H9 (cell line): ENCODE data around the gene FAM174B. TPM values are rescaled to one million over a fixed set of nuclear protein-coding genes. Genes with fewer than 3 reads are reported as not detected.

Experiments
- DNase-seq: peaks from one replicate; pipeline ENCODE4 v3.0.0-alpha.2; 2017
- H2AFZ ChIP-seq: one replicate; pipeline ENCODE4 v1.6.1; 2013; ENCODE audit warnings: mild to moderate bottlenecking, low read length, control low read depth, moderate library complexity
- H2AK5ac ChIP-seq: 2 replicates; pipeline ENCODE4 v1.6.1; 2013; ENCODE audit warnings: low read length, control low read depth, mixed read lengths; ENCODE audit not compliant: insufficient read length
- H2BK120ac ChIP-seq: one replicate; pipeline ENCODE4 v1.6.1; 2013; ENCODE audit warnings: low read depth, mild to moderate bottlenecking, low read length, control low read depth, inconsistent platforms; ENCODE audit not compliant: poor library complexity, severe bottlenecking
- H2BK12ac ChIP-seq: 2 replicates; pipeline ENCODE4 v1.6.1; 2013; ENCODE audit warnings: low read length, control low read depth, mixed read lengths, low read depth; ENCODE audit not compliant: insufficient read length
- H2BK15ac ChIP-seq: 2 replicates; pipeline ENCODE4 v1.6.1; 2013; ENCODE audit warnings: low read depth, low read length, control low read depth
- H2BK20ac ChIP-seq: one replicate; pipeline ENCODE4 v1.6.1; 2013; ENCODE audit warnings: low read depth, mild to moderate bottlenecking, low read length, control low read depth, inconsistent platforms; ENCODE audit not compliant: poor library complexity, severe bottlenecking
- H2BK5ac ChIP-seq: 2 replicates; pipeline ENCODE4 v1.6.1; 2013; ENCODE audit warnings: low read length, control low read depth, mixed read lengths; ENCODE audit not compliant: insufficient read length
- H3K14ac ChIP-seq: 2 replicates; pipeline ENCODE4 v1.6.1; 2013; ENCODE audit warnings: low read length, control low read depth; ENCODE audit not compliant: insufficient read depth
- H3K18ac ChIP-seq: 2 replicates; pipeline ENCODE4 v1.6.1; 2013; ENCODE audit warnings: low read depth, mild to moderate bottlenecking, mixed read lengths, low read length, control low read depth; ENCODE audit not compliant: insufficient read length
- H3K23ac ChIP-seq: 2 replicates; pipeline ENCODE4 v1.6.1; 2013; ENCODE audit warnings: low read length, control low read depth, mixed read lengths, low read depth; ENCODE audit not compliant: insufficient read length
- H3K23me2 ChIP-seq: 2 replicates; pipeline ENCODE4 v1.6.1; 2013; ENCODE audit warnings: low read depth, mild to moderate bottlenecking, mixed read lengths, low read length, control low read depth; ENCODE audit not compliant: insufficient read length, poor library complexity, severe bottlenecking
- H3K27ac ChIP-seq: 2 replicates; pipeline ENCODE4 v1.5.1; 2013; ENCODE audit warnings: low read length, control low read depth, mixed read lengths, low read depth; ENCODE audit not compliant: insufficient read length
- H3K27me3 ChIP-seq: 2 replicates; pipeline ENCODE4 v1.6.1; 2013; ENCODE audit warnings: low read length, control low read depth, inconsistent platforms; ENCODE audit not compliant: insufficient read depth
- H3K4ac ChIP-seq: 2 replicates; pipeline ENCODE4 v1.6.1; 2013; ENCODE audit warnings: low read depth, mild to moderate bottlenecking, control low read depth, inconsistent platforms, low read length, moderate library complexity
- H3K4me1 ChIP-seq: 2 replicates; pipeline ENCODE4 v1.6.1; 2013; ENCODE audit warnings: low read length, control low read depth, inconsistent platforms; ENCODE audit not compliant: insufficient read depth
- H3K4me2 ChIP-seq: 2 replicates; pipeline ENCODE4 v1.6.1; 2013; ENCODE audit warnings: low read length, control low read depth, mixed read lengths; ENCODE audit not compliant: insufficient read length, insufficient read depth
- H3K56ac ChIP-seq: 2 replicates; pipeline ENCODE4 v1.6.1; 2013; ENCODE audit warnings: low read depth, mild to moderate bottlenecking, mixed read lengths, low read length, control low read depth; ENCODE audit not compliant: insufficient read length
- H3K79me1 ChIP-seq: 2 replicates; pipeline ENCODE4 v1.6.1; 2013; ENCODE audit warnings: low read depth, mild to moderate bottlenecking, moderate library complexity, low read length, control low read depth, inconsistent platforms; ENCODE audit not compliant: insufficient read depth, poor library complexity, severe bottlenecking
- H3K79me2 ChIP-seq: 2 replicates; pipeline ENCODE4 v1.6.1; 2013; ENCODE audit warnings: low read length, control low read depth, inconsistent platforms; ENCODE audit not compliant: insufficient read depth
- H3K9ac ChIP-seq: 2 replicates; pipeline ENCODE4 v1.6.1; 2013; ENCODE audit warnings: low read length, control low read depth, mixed read lengths; ENCODE audit not compliant: insufficient read length; ENCODE audit errors: extremely low read depth
- H3K9me3 ChIP-seq: one replicate; pipeline ENCODE4 v1.6.1; 2013; ENCODE audit warnings: low read depth, low read length, inconsistent platforms; ENCODE audit not compliant: control insufficient read depth
- H3T11ph ChIP-seq: one replicate; pipeline ENCODE4 v1.6.1; 2013; ENCODE audit warnings: mild to moderate bottlenecking, low read length, control low read depth, inconsistent platforms
- H4K20me1 ChIP-seq: one replicate; pipeline ENCODE4 v1.6.1; 2013; ENCODE audit not compliant: control insufficient read depth, insufficient read length, insufficient read depth
- H4K5ac ChIP-seq: 2 replicates; pipeline ENCODE4 v1.6.1; 2013; ENCODE audit warnings: low read depth, mild to moderate bottlenecking, mixed read lengths, low read length, control low read depth; ENCODE audit not compliant: insufficient read length
- H4K8ac ChIP-seq: replicated peaks from 2 replicates; pipeline ENCODE4 v1.6.1; 2013; ENCODE audit warnings: low read length, control low read depth, mixed read lengths, low read depth; ENCODE audit not compliant: insufficient read length
- H4K91ac ChIP-seq: 2 replicates; pipeline ENCODE4 v1.6.1; 2013; ENCODE audit warnings: low read depth, mild to moderate bottlenecking, moderate library complexity, mixed read lengths, low read length, control low read depth; ENCODE audit not compliant: insufficient read length
- H3K27ac Mint-ChIP-seq, 3 experiments: 2 replicates in 2 of 3; 3 replicates in 1 of 3; pipeline ENCODE4 v1.8.0; 2020 to 2021; ENCODE audit warnings: mixed read lengths in 3 of 3, mild to moderate bottlenecking in 1 of 3, moderate library complexity in 1 of 3
- H3K27me3 Mint-ChIP-seq: 2 replicates; pipeline ENCODE4 v1.8.0; 2021; ENCODE audit warnings: low read depth, mild to moderate bottlenecking, moderate library complexity, mixed read lengths
- H3K36me3 Mint-ChIP-seq, 3 experiments: 2 replicates in 2 of 3; 3 replicates in 1 of 3; pipeline ENCODE4 v1.8.0; 2020 to 2021; ENCODE audit warnings: low read depth in 3 of 3, mixed read lengths in 3 of 3; ENCODE audit not compliant: insufficient read depth in 1 of 3
- H3K4me1 Mint-ChIP-seq, 2 experiments: 2 replicates each; pipeline ENCODE4 v1.8.0; 2020; ENCODE audit warnings: mixed read lengths in 2 of 2
- H3K4me3 Mint-ChIP-seq, 2 experiments: 2 replicates in 1 of 2; 3 replicates in 1 of 2; pipeline ENCODE4 v1.8.0; 2020 to 2021; ENCODE audit warnings: mild to moderate bottlenecking in 2 of 2, mixed read lengths in 2 of 2, moderate library complexity in 1 of 2
- H3K9me3 Mint-ChIP-seq, 2 experiments: 2 replicates in 1 of 2; 3 replicates in 1 of 2; pipeline ENCODE4 v1.8.0; 2020; ENCODE audit warnings: mild to moderate bottlenecking in 2 of 2, mixed read lengths in 2 of 2, moderate library complexity in 1 of 2
- WGBS: extraction: QIAGEN DNeasy Blood & Tissue Kit; methylation state at CpG from one replicate; pipeline ENCODE4 v1.1.7; 2013; ENCODE audit warnings: missing lambda C conversion rate, low lambda C conversion rate, mixed read lengths; ENCODE audit not compliant: insufficient read length; ENCODE audit errors: extremely low coverage; 5-methylcytosine and 5-hydroxymethylcytosine counted together
- total RNA-seq: library from RNA; stranded (reverse); gene quantifications from 2 replicates; pipeline ENCODE4 v1.2.1, GENCODE V29; 2021
- TF ChIP-seq, protein P1 (sequence below): fragments of 200-600 bp; sonication (generic); conservative IDR thresholded peaks from 3 replicates; pipeline ENCODE4 v1.8.0; 2021; ENCODE audit warnings: antibody characterized with exemption, mild to moderate bottlenecking

FAM174B gene
- total RNA-seq, 1 experiment from 2014 or later: 38.0 TPM

DNA sequence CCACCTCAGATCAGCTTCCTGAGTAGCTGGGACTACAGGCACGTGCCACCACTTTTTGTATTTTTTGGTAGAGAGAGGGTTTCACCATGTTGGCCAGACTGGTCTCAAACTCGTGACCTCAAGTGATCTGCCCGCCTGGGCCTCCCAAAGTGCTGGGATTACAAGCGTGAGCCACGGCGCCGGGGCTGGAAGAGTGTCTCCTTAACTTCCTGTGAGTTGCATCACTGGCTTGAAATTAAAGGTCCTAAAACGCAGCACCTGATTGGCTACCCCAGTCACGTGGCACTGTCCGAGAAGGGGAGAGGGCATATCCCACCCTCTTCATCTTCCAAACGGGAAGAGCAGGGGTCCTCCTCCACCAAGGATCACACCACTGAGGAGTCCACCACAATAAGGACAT, 5.5 kb upstream of the FAM174B start:
- no peak overlapping the region for H4K8ac ChIP-seq
- no peak overlapping the region for H3K9ac ChIP-seq
- TF ChIP-seq, protein P1, sequence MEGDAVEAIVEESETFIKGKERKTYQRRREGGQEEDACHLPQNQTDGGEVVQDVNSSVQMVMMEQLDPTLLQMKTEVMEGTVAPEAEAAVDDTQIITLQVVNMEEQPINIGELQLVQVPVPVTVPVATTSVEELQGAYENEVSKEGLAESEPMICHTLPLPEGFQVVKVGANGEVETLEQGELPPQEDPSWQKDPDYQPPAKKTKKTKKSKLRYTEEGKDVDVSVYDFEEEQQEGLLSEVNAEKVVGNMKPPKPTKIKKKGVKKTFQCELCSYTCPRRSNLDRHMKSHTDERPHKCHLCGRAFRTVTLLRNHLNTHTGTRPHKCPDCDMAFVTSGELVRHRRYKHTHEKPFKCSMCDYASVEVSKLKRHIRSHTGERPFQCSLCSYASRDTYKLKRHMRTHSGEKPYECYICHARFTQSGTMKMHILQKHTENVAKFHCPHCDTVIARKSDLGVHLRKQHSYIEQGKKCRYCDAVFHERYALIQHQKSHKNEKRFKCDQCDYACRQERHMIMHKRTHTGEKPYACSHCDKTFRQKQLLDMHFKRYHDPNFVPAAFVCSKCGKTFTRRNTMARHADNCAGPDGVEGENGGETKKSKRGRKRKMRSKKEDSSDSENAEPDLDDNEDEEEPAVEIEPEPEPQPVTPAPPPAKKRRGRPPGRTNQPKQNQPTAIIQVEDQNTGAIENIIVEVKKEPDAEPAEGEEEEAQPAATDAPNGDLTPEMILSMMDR: no peak
- no peak overlapping the region for H3K56ac ChIP-seq
- H3K4me1 ChIP-seq: no peaks in the 10 kb centered on the region; the same call in 1 of the 2 replicates
- no peak overlapping the region for H3K4me3 Mint-ChIP-seq
- WGBS: no CpG with 5 or more reads among the region's 11 CpGs
- H3K79me1 ChIP-seq: no peaks in the 10 kb centered on the region
- H4K20me1 ChIP-seq: no peaks in the 10 kb centered on the region
- no peak overlapping the region; a peak in 1 of 7 replicates for H3K27ac Mint-ChIP-seq
- H2BK120ac ChIP-seq: no peak overlapping the region
- H2BK15ac ChIP-seq: no peak overlapping the region
- no peak overlapping the region for H3K4me2 ChIP-seq
- H3K4me1 Mint-ChIP-seq: peaks cover 20 to 24% of the 10 kb centered on the region in 2 experiments
- H2AFZ ChIP-seq: no peak overlapping the region
- no peaks in the 10 kb centered on the region for H3K27me3 ChIP-seq
- no peak overlapping the region for H2BK12ac ChIP-seq
- peaks cover 0 to 10% (median 0%) of the 10 kb centered on the region in 3 experiments; a peak in 4 of 7 replicates for H3K36me3 Mint-ChIP-seq
- H3K18ac ChIP-seq: no peak overlapping the region
- H3K9me3 Mint-ChIP-seq: peaks cover 2 to 5% of the 10 kb centered on the region in 2 experiments; a peak in 3 of 5 replicates
- H3K79me2 ChIP-seq: no peaks in the 10 kb centered on the region
- H4K5ac ChIP-seq: no peak overlapping the region
- H3K27me3 Mint-ChIP-seq: peaks cover 18% of the 10 kb centered on the region
- no peak overlapping the region for H3K27ac ChIP-seq
- no peak overlapping the region for H3K23ac ChIP-seq
- no peak overlapping the region for H3K4ac ChIP-seq
- no peaks in the 10 kb centered on the region for H3K9me3 ChIP-seq
- H2AK5ac ChIP-seq: no peak overlapping the region
- H3K14ac ChIP-seq: no peak overlapping the region
- H2BK20ac ChIP-seq: no peak overlapping the region
- H2BK5ac ChIP-seq: no peak overlapping the region
- no peak overlapping the region for H4K91ac ChIP-seq
- no peak overlapping the region for H3T11ph ChIP-seq
- no peak for DNase-seq
- no peaks in the 10 kb centered on the region for H3K23me2 ChIP-seq
